GOT3 (cell line): ENCODE data around the gene BBS12.
A peak's percentile ranks its signal among the peaks of the same experiment; 100 is the strongest.
"Not testable (repeated sequence)": the region's sequence is repeated elsewhere in the genome, so short reads cannot be mapped to it uniquely, and the experiment has no call there.

Source experiments
- DNase-seq: peaks from one replicate; lab custom pipeline; 2025; ENCODE audit warnings: mixed read lengths; lab: John Stamatoyannopoulos, UW

BBS12 gene

GRCh38 chr4:122765692-122766352 lies 33.3 kb downstream of the BBS12 start:
- peak; percentile 2 for DNase-seq

- DNase-seq, result no peak
These were observed 33.8 kb downstream of the BBS12 start for GRCh38 chr4:122766353-122766705.

- DNase-seq, result no peak
These were observed 34.4 kb downstream of the BBS12 start for GRCh38 chr4:122766950-122767349.

GRCh38 chr4:122771724-122772123 lies 39.2 kb downstream of the BBS12 start:
- no peak for DNase-seq

- DNase-seq, result no peak
These were observed 39.8 kb downstream of the BBS12 start for GRCh38 chr4:122772311-122772710.

GRCh38 chr4:122772986-122773385 lies 40.5 kb downstream of the BBS12 start:
- no peak for DNase-seq

- no peak for DNase-seq
These were observed 42.5 kb downstream of the BBS12 start for GRCh38 chr4:122775039-122775438.

GRCh38 chr4:122775987-122776836 lies 43.7 kb downstream of the BBS12 start:
- DNase-seq, result no peak

GRCh38 chr4:122776916-122777315 lies 44.4 kb downstream of the BBS12 start:
- no peak for DNase-seq

GRCh38 chr4:122777846-122778673 lies 45.6 kb downstream of the BBS12 start:
- no peak for DNase-seq

- DNase-seq, result no peak
These were observed 49.0 kb downstream of the BBS12 start for GRCh38 chr4:122781486-122781885.

GRCh38 chr4:122783301-122784215 lies 51.1 kb downstream of the BBS12 start:
- DNase-seq, result peak; percentile 1

- no peak for DNase-seq
These were observed 51.8 kb downstream of the BBS12 start for GRCh38 chr4:122784261-122784660.

GRCh38 chr4:122785099-122785498 lies 52.6 kb downstream of the BBS12 start:
- no peak for DNase-seq

GRCh38 chr4:122786296-122786695 lies 53.8 kb downstream of the BBS12 start:
- not testable (repeated sequence) for DNase-seq

GRCh38 chr4:122786920-122787319 lies 54.4 kb downstream of the BBS12 start:
- not testable (repeated sequence) for DNase-seq

- DNase-seq, result no peak
These were observed 55.4 kb downstream of the BBS12 start for GRCh38 chr4:122787940-122788339.

- DNase-seq, result no peak
These were observed 56.4 kb downstream of the BBS12 start for GRCh38 chr4:122788935-122789334.

- DNase-seq, result no peak
These were observed 61.3 kb downstream of the BBS12 start for GRCh38 chr4:122793811-122794210.
